K562 treated with DMSO at 1 percent for 4 hours (cell line): ENCODE results near the gene CD160. TPM values are rescaled to one million over a fixed set of nuclear protein-coding genes. Genes with fewer than 3 reads are reported as not detected.

Experiments used
- total RNA-seq: library from RNA; unstranded; fragments of 300-600 nt; gene quantifications from 2 replicates; pipeline ENCODE4 v1.2.3, GENCODE V29; 2022; ENCODE audit not compliant: insufficient read depth

CD160 gene
- 0.22 TPM in 1 of 2 replicates, not detected in the other for total RNA-seq

GRCh38 chr1:145719230-145720079 lies at the start of gene CD160:
Gene CD160 (plus strand): TSS chr1:145719499. CDS start chr1:145728328, 8,829 bp downstream.

GRCh38 chr1:145707183-145707867 lies 12.0 kb upstream of the CD160 start, which contains the start of gene PDZK1:
Gene PDZK1 (minus strand): TSS chr1:145707368. CDS start chr1:145688021, 19,347 bp downstream.

Other genes starting within 250 kb of the CD160 start
- 14.1 and 17.3 TPM in 2 replicates for gene GPR89A, start 111.5 kb upstream of the CD160 start, total RNA-seq
- gene PDZK1, start 12.1 kb upstream of the CD160 start, total RNA-seq = not detected in 2 replicates
- gene RNF115, start 104.6 kb downstream of the CD160 start, total RNA-seq = 5.4 and 5.7 TPM in 2 replicates
- 43.7 and 46.2 TPM in 2 replicates for gene POLR3C, start 104.7 kb downstream of the CD160 start, total RNA-seq
- 4.9 and 10.6 TPM in 2 replicates for gene NUDT17, start 126.1 kb downstream of the CD160 start, total RNA-seq
- gene PIAS3, start 139.6 kb downstream of the CD160 start, total RNA-seq = 11.8 TPM in 2 replicates
- gene ANKRD35, start 166.4 kb downstream of the CD160 start, total RNA-seq = not detected in 2 replicates
- 0.58 TPM in 1 of 2 replicates, not detected in the other for gene ITGA10, start 190.6 kb downstream of the CD160 start, total RNA-seq
- gene PEX11B, start 199.2 kb downstream of the CD160 start, total RNA-seq = 17.7 and 19.4 TPM in 2 replicates
- gene RBM8A, start 208.0 kb downstream of the CD160 start, total RNA-seq = 118 and 123 TPM in 2 replicates
- gene LIX1L, start 238.5 kb downstream of the CD160 start, total RNA-seq = 7.5 and 8.5 TPM in 2 replicates
- gene ANKRD34A, start 245.1 kb downstream of the CD160 start, total RNA-seq = 1.2 TPM in 1 of 2 replicates, not detected in the other
- gene POLR3GL, start 245.2 kb downstream of the CD160 start, total RNA-seq = 33.6 and 48.3 TPM in 2 replicates